ENCODE results near the gene DEPP1. TPM values are rescaled to one million over a fixed set of nuclear protein-coding genes. Genes with fewer than 3 reads are reported as not detected.

DEPP1 gene
- total and polyA plus RNA-seq, 3 donors from 2014 or later: 29.1 to 84.9 (median 33.1) TPM

- peak overlapping the region; percentile 15 to 83 for H3K27ac ChIP-seq
- no peaks in the 10 kb centered on the region for H3K27me3 ChIP-seq
- DNase-seq: no peak
- no peaks in the 10 kb centered on the region for H3K9me3 ChIP-seq
- H3K36me3 ChIP-seq (ENCODE audit: low read depth, missing control alignments): no peaks in the 10 kb centered on the region
- intact Hi-C loops (cut with DNase I; ENCODE audit: low total_unique reads): no loop called here
- WGBS, 2 donors: 77 to 91% methylated on average over 4 of the region's 4 CpGs
- TF ChIP-seq, protein P1, sequence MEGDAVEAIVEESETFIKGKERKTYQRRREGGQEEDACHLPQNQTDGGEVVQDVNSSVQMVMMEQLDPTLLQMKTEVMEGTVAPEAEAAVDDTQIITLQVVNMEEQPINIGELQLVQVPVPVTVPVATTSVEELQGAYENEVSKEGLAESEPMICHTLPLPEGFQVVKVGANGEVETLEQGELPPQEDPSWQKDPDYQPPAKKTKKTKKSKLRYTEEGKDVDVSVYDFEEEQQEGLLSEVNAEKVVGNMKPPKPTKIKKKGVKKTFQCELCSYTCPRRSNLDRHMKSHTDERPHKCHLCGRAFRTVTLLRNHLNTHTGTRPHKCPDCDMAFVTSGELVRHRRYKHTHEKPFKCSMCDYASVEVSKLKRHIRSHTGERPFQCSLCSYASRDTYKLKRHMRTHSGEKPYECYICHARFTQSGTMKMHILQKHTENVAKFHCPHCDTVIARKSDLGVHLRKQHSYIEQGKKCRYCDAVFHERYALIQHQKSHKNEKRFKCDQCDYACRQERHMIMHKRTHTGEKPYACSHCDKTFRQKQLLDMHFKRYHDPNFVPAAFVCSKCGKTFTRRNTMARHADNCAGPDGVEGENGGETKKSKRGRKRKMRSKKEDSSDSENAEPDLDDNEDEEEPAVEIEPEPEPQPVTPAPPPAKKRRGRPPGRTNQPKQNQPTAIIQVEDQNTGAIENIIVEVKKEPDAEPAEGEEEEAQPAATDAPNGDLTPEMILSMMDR (IDR thresholded peaks at IDR 0.05): no peak
- TF ChIP-seq POLR2A (IDR thresholded peaks at IDR 0.05): no peak
- H3K4me3 ChIP-seq: no peak overlapping the region
- peaks cover 25% of the 10 kb centered on the region for H3K4me1 ChIP-seq
These were observed 21.6 kb downstream of the DEPP1 start for GRCh38 chr10:44956717-44957706.

- intact Hi-C loops (cut with DNase I; ENCODE audit: low total_unique reads): no loop called here
- Histone ChIP-seq H3K27me3 (no peaks in the 10 kb centered on the region), H3K27ac (peak overlapping the region; percentile 47 to 83), H3K36me3 (ENCODE audit: low read depth, missing control alignments) (no peaks in the 10 kb centered on the region), H3K4me1 (peaks cover 22% of the 10 kb centered on the region), H3K4me3 (no peak overlapping the region), H3K9me3 (no peaks in the 10 kb centered on the region)
- WGBS, 2 donors: 62 to 77% methylated on average over 4 of the region's 4 CpGs
- TF ChIP-seq, protein P1 (IDR thresholded peaks at IDR 0.05): no peak
- TF ChIP-seq POLR2A (IDR thresholded peaks at IDR 0.05): no peak
- DNase-seq: no peak
These were observed 22.4 kb downstream of the DEPP1 start for GRCh38 chr10:44956226-44956625.

DNA sequence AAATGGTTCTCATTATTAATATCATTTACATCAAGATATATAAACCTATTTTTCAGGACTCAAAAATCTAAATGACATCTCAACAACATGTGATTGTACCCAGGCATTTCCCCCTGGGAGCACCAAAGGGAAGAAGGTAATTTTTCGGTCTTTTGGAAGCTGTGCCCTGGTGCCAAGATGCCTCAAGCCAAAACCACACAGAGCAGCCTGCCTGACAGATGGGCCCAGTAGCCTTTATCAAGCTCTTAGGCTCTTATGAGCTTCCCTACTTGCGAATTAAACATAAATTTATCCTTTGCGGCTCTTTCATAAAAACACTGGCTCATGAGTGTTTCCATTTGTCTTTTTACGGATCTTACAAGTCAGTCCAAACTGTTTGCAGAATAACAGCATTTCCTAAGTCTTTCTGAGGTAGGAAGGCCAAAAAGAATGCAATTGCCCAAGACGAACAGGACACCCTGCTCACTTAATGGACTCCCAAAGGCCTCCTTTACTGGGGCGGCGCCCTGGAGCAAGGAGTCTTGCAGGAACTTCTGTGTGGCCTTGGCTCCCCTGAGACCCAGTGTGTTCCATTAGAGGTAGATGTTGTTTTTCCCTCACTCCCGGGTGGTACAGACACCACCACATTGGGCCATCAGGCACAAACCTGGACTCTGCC lies 23.1 kb downstream of the DEPP1 start:
- no peaks in the 10 kb centered on the region for H3K36me3 ChIP-seq (ENCODE audit: low read depth, missing control alignments)
- WGBS, 2 donors: 70 to 76% methylated on average over 8 of the region's 8 CpGs
- no peaks in the 10 kb centered on the region for H3K9me3 ChIP-seq
- DNase-seq: peak; percentile 65
- H3K27me3 ChIP-seq: no peaks in the 10 kb centered on the region
- peaks cover 18% of the 10 kb centered on the region for H3K4me1 ChIP-seq
- intact Hi-C loops (cut with DNase I; ENCODE audit: low total_unique reads): no loop called here
- H3K27ac ChIP-seq: peak overlapping the region; percentile 47 to 83
- no peak overlapping the region for H3K4me3 ChIP-seq
- TF ChIP-seq POLR2A (IDR thresholded peaks at IDR 0.05): no peak
- TF ChIP-seq, protein P1 (IDR thresholded peaks at IDR 0.05): no peak

- intact Hi-C loops (cut with DNase I; ENCODE audit: low total_unique reads): no loop called here
- H3K4me1 ChIP-seq: peaks cover 18% of the 10 kb centered on the region
- H3K27me3 ChIP-seq: no peaks in the 10 kb centered on the region
- no peak for TF ChIP-seq POLR2A (IDR thresholded peaks at IDR 0.05)
- TF ChIP-seq, protein P1 (IDR thresholded peaks at IDR 0.05): no peak
- H3K36me3 ChIP-seq (ENCODE audit: low read depth, missing control alignments): no peaks in the 10 kb centered on the region
- no peak overlapping the region for H3K27ac ChIP-seq
- no peaks in the 10 kb centered on the region for H3K9me3 ChIP-seq
- DNase-seq: no peak
- no peak overlapping the region for H3K4me3 ChIP-seq
These were observed 23.6 kb downstream of the DEPP1 start for GRCh38 chr10:44954962-44955361.
